ENCODE data around the gene CHST11.

CHST11 gene

GRCh38 chr12:104764225-104765091 is 307.7 kb downstream of the CHST11 start:
- no peak for DNase-seq (ENCODE audit: low read depth)
- TF ChIP-seq CTCF (conservative IDR thresholded peaks at IDR 0.05; ENCODE audit: low read depth, low read length), result no peak
- no peak overlapping the region for H3K4me3 ChIP-seq (ENCODE audit: low read length)

- DNase-seq (ENCODE audit: low read depth), result no peak
- TF ChIP-seq CTCF (conservative IDR thresholded peaks at IDR 0.05; ENCODE audit: low read depth, low read length), result no peak
- H3K4me3 ChIP-seq (ENCODE audit: low read length), result no peak overlapping the region
These were observed 310.5 kb downstream of the CHST11 start for GRCh38 chr12:104767261-104767660.

GRCh38 chr12:104768033-104768432 is 311.3 kb downstream of the CHST11 start:
- DNase-seq (ENCODE audit: low read depth), result no peak
- TF ChIP-seq CTCF (conservative IDR thresholded peaks at IDR 0.05; ENCODE audit: low read depth, low read length), result no peak
- no peak overlapping the region for H3K4me3 ChIP-seq (ENCODE audit: low read length)

GRCh38 chr12:104769144-104769561 is 312.4 kb downstream of the CHST11 start:
- TF ChIP-seq CTCF (conservative IDR thresholded peaks at IDR 0.05; ENCODE audit: low read depth, low read length), result no peak
- no peak overlapping the region for H3K4me3 ChIP-seq (ENCODE audit: low read length)
- DNase-seq (ENCODE audit: low read depth), result no peak

GRCh38 chr12:104772336-104772735 is 315.6 kb downstream of the CHST11 start:
- no peak for TF ChIP-seq CTCF (conservative IDR thresholded peaks at IDR 0.05; ENCODE audit: low read depth, low read length)
- no peak overlapping the region for H3K4me3 ChIP-seq (ENCODE audit: low read length)
- no peak for DNase-seq (ENCODE audit: low read depth)

GRCh38 chr12:104775731-104776231 is 319.0 kb downstream of the CHST11 start:
- no peak overlapping the region for H3K4me3 ChIP-seq (ENCODE audit: low read length)
- TF ChIP-seq CTCF (conservative IDR thresholded peaks at IDR 0.05; ENCODE audit: low read depth, low read length), result no peak
- DNase-seq (ENCODE audit: low read depth), result no peak

GRCh38 chr12:104779134-104779533 is 322.4 kb downstream of the CHST11 start:
- DNase-seq (ENCODE audit: low read depth), result no peak
- no peak for TF ChIP-seq CTCF (conservative IDR thresholded peaks at IDR 0.05; ENCODE audit: low read depth, low read length)
- no peak overlapping the region for H3K4me3 ChIP-seq (ENCODE audit: low read length)

Measured in retinal pigment epithelial cell (primary cell).